Skin of body (tissue), 3 donors: Measurements from ENCODE around the gene DECR2. TPM values are rescaled to one million over a fixed set of nuclear protein-coding genes. Genes with fewer than 3 reads are reported as not detected.

Experiments
- DNase-seq: peaks from one replicate; lab custom pipeline; 2025; lab: John Stamatoyannopoulos, UW
- small RNA-seq: library from RNA; depleted of rRNA; stranded (forward); fragments of <200 nt; gene quantifications from one replicate; pipeline ENCODE3, GENCODE V24; 2014; ENCODE audit warnings: low replicate concordance
- total RNA-seq: library from RNA; depleted of rRNA; stranded (reverse); fragments of >200 nt; gene quantifications from one replicate; pipeline ENCODE4 v1.2.3, GENCODE V29; 2014

DECR2 gene
- total RNA-seq, 1 donor from 2014 or later: 7.2 TPM

GRCh38 chr16:441447-441846 is 39.8 kb downstream of the DECR2 start:
- no peak for DNase-seq

GRCh38 chr16:442976-443375 is 41.3 kb downstream of the DECR2 start:
- DNase-seq: no peak

GRCh38 chr16:444027-444426 is 42.3 kb downstream of the DECR2 start:
- no peak for DNase-seq

GRCh38 chr16:445566-445965 is 43.9 kb downstream of the DECR2 start:
- DNase-seq: no peak

- no peak for DNase-seq
These were observed 48.7 kb downstream of the DECR2 start for GRCh38 chr16:450385-450784.

- no peak for DNase-seq
These were observed 49.3 kb downstream of the DECR2 start for GRCh38 chr16:450785-451512.

- no peak for DNase-seq
These were observed 52.8 kb downstream of the DECR2 start for GRCh38 chr16:454397-454940.

- no peak for DNase-seq
These were observed 53.8 kb downstream of the DECR2 start for GRCh38 chr16:455453-455852.

- DNase-seq: peak; percentile 17
These were observed 55.3 kb downstream of the DECR2 start for GRCh38 chr16:456891-457483.

GRCh38 chr16:457732-458400 is 56.2 kb downstream of the DECR2 start:
- DNase-seq: no peak

GRCh38 chr16:459761-460160 is 58.1 kb downstream of the DECR2 start:
- DNase-seq: no peak

- DNase-seq: no peak
These were observed 59.1 kb downstream of the DECR2 start for GRCh38 chr16:460787-461186.

Small RNA genes lying within 50 kb of the gene (small RNA-seq; reads per million reads assigned to genes)
- not detected for gene RF00019

Other genes starting within 250 kb of the DECR2 start
- 8.4 TPM for gene HBZ, start 249.2 kb upstream of the DECR2 start, total RNA-seq
- 89.5 TPM for gene HBM, start 235.9 kb upstream of the DECR2 start, total RNA-seq
- 7,549 TPM for gene HBA2, start 229.0 kb upstream of the DECR2 start, total RNA-seq
- gene HBA1, start 225.2 kb upstream of the DECR2 start, total RNA-seq: 3,010 TPM
- gene HBQ1, start 221.4 kb upstream of the DECR2 start, total RNA-seq: 2.2 TPM
- 71.7 TPM for gene LUC7L, start 172.4 kb upstream of the DECR2 start, total RNA-seq
- 37.1 TPM for gene FAM234A, start 167.1 kb upstream of the DECR2 start, total RNA-seq
- gene RGS11, start 125.9 kb upstream of the DECR2 start, total RNA-seq: 2.4 TPM
- gene ARHGDIG, start 121.3 kb upstream of the DECR2 start, total RNA-seq: 0.99 TPM
- 1.1 TPM for gene PDIA2, start 118.7 kb upstream of the DECR2 start, total RNA-seq
- gene AXIN1, start 49.2 kb upstream of the DECR2 start, total RNA-seq: 13.3 TPM
- 20.9 TPM for gene MRPL28, start 31.3 kb upstream of the DECR2 start, total RNA-seq
- gene PGAP6, start 19.9 kb upstream of the DECR2 start, total RNA-seq: 10.6 TPM
- 26.4 TPM for gene NME4, start 4.7 kb upstream of the DECR2 start, total RNA-seq
- 17.2 TPM for gene RAB11FIP3, start 23.8 kb downstream of the DECR2 start, total RNA-seq
- gene CAPN15, start 125.8 kb downstream of the DECR2 start, total RNA-seq: 10.2 TPM
- not detected for gene PRR35, start 158.5 kb downstream of the DECR2 start, total RNA-seq
- gene NHLRC4, start 165.1 kb downstream of the DECR2 start, total RNA-seq: 0.59 TPM
- 10.4 TPM for gene PIGQ, start 168.1 kb downstream of the DECR2 start, total RNA-seq
- gene RAB40C, start 188.2 kb downstream of the DECR2 start, total RNA-seq: 14.8 TPM
- gene WFIKKN1, start 229.1 kb downstream of the DECR2 start, total RNA-seq: 0.20 TPM
- 22.9 TPM for gene METTL26, start 234.4 kb downstream of the DECR2 start, total RNA-seq
- gene MCRIP2, start 239.9 kb downstream of the DECR2 start, total RNA-seq: 6.9 TPM
- gene WDR90, start 247.5 kb downstream of the DECR2 start, total RNA-seq: 15.1 TPM